H1 (cell line): ENCODE data around the gene SND1.

Experiments used
- CHD2 ChIP-seq: IDR thresholded peaks from 2 replicates; pipeline ENCODE4 v1.6.1; 2012; ENCODE audit warnings: low read length, improper control_type of control experiment
- FOSL1 ChIP-seq: IDR thresholded peaks from 2 replicates; pipeline ENCODE4 v1.6.1; 2011; ENCODE audit warnings: mild to moderate bottlenecking, low read depth, low read length, moderate library complexity; ENCODE audit not compliant: insufficient read depth
- KDM4A ChIP-seq: IDR thresholded peaks from one replicate; pipeline ENCODE4 v1.7.1; 2012; ENCODE audit warnings: low read depth, mild to moderate bottlenecking, moderate library complexity, low read length, inconsistent platforms; ENCODE audit not compliant: severe bottlenecking
- TF ChIP-seq, protein P1 (sequence below), 3 experiments: IDR thresholded peaks; 1 replicate in 2 of 3; 2 replicates in 1 of 3; pipeline versions ENCODE4 v1.5.1 to v1.6.1; 2011; ENCODE audit warnings: low read length in 3 of 3, mild to moderate bottlenecking in 3 of 3, inconsistent platforms in 2 of 3, low read depth in 1 of 3, moderate library complexity in 1 of 3; ENCODE audit not compliant: insufficient read depth in 1 of 3; ENCODE audit errors: control extremely low read depth in 1 of 3

DNA sequence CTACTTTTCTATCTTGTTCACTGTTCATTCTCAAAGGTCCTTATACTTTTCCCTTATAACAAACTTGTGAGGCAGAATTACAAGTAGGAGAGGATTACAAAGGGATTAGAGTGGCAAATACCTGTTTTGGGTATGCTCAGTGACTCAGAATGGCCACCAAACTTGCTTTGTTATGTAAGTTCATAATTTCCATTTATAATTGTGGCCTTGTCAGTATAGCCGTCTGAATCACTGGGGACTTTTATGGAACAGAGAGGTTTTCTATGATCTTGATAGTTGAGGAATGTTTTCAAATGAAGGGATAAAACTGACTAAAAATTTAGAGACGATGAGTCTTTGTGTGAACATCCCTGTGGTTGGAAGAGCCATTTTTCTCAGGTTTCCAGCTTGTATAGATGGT lies 116.2 kb downstream of the SND1 start:
- TF ChIP-seq, protein P1, sequence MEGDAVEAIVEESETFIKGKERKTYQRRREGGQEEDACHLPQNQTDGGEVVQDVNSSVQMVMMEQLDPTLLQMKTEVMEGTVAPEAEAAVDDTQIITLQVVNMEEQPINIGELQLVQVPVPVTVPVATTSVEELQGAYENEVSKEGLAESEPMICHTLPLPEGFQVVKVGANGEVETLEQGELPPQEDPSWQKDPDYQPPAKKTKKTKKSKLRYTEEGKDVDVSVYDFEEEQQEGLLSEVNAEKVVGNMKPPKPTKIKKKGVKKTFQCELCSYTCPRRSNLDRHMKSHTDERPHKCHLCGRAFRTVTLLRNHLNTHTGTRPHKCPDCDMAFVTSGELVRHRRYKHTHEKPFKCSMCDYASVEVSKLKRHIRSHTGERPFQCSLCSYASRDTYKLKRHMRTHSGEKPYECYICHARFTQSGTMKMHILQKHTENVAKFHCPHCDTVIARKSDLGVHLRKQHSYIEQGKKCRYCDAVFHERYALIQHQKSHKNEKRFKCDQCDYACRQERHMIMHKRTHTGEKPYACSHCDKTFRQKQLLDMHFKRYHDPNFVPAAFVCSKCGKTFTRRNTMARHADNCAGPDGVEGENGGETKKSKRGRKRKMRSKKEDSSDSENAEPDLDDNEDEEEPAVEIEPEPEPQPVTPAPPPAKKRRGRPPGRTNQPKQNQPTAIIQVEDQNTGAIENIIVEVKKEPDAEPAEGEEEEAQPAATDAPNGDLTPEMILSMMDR (IDR thresholded peaks at IDR 0.05; ENCODE audit: control extremely low read depth in 1 of 3, insufficient read depth in 1 of 3, low read depth in 1 of 3, low read length in 3 of 3): no peak
- no peak for TF ChIP-seq CHD2
- no peak for TF ChIP-seq FOSL1
- TF ChIP-seq KDM4A: no peak
